ENCODE data around the gene ANKRD34A. TPM values are rescaled to one million over a fixed set of nuclear protein-coding genes. Genes with fewer than 3 reads are reported as not detected.

ANKRD34A gene
- total RNA-seq, 1 donor from 2014 or later = 3.4 TPM

- DNase-seq (ENCODE audit: low spot score) = no peak
These were observed 857 bp upstream of the ANKRD34A start for GRCh38 chr1:145965119-145965744.

GRCh38 chr1:145963265-145964019 lies 933 bp downstream of the ANKRD34A start:
- no peak for DNase-seq (ENCODE audit: low spot score)

GRCh38 chr1:145962157-145963102 lies 1.9 kb downstream of the ANKRD34A start:
- no peak for DNase-seq (ENCODE audit: low spot score)

GRCh38 chr1:145961425-145962156 lies 2.8 kb downstream of the ANKRD34A start:
- no peak for DNase-seq (ENCODE audit: low spot score)

GRCh38 chr1:145961109-145961424 lies 3.3 kb downstream of the ANKRD34A start:
- DNase-seq (ENCODE audit: low spot score) = no peak

GRCh38 chr1:145960468-145961108 lies 3.8 kb downstream of the ANKRD34A start:
- DNase-seq (ENCODE audit: low spot score) = peak; percentile 68

- no peak for DNase-seq (ENCODE audit: low spot score)
These were observed 4.4 kb downstream of the ANKRD34A start for GRCh38 chr1:145959957-145960467.

GRCh38 chr1:145959333-145959732 lies 5.0 kb downstream of the ANKRD34A start:
- DNase-seq (ENCODE audit: low spot score) = no peak

GRCh38 chr1:145958734-145959133 lies 5.6 kb downstream of the ANKRD34A start:
- DNase-seq (ENCODE audit: low spot score) = no peak

GRCh38 chr1:145957443-145958319 lies 6.7 kb downstream of the ANKRD34A start, which contains the start of gene LIX1L:
Gene LIX1L (minus strand): TSS chr1:145958017. CDS start chr1:145957927, 90 bp downstream.
- DNase-seq (ENCODE audit: low spot score) = peak; percentile 96

GRCh38 chr1:145956781-145957442 lies 7.5 kb downstream of the ANKRD34A start:
- DNase-seq (ENCODE audit: low spot score) = no peak

- DNase-seq (ENCODE audit: low spot score) = no peak
These were observed 8.0 kb downstream of the ANKRD34A start for GRCh38 chr1:145956361-145956760.

- no peak for DNase-seq (ENCODE audit: low spot score)
These were observed 8.9 kb downstream of the ANKRD34A start for GRCh38 chr1:145955436-145955835.

GRCh38 chr1:145953861-145954260 lies 10.5 kb downstream of the ANKRD34A start:
- DNase-seq (ENCODE audit: low spot score) = no peak

GRCh38 chr1:145952903-145953302 lies 11.5 kb downstream of the ANKRD34A start:
- no peak for DNase-seq (ENCODE audit: low spot score)

GRCh38 chr1:145951526-145951925 lies 12.8 kb downstream of the ANKRD34A start:
- DNase-seq (ENCODE audit: low spot score) = no peak

GRCh38 chr1:145949219-145949618 lies 15.2 kb downstream of the ANKRD34A start:
- no peak for DNase-seq (ENCODE audit: low spot score)

GRCh38 chr1:145947551-145947950 lies 16.8 kb downstream of the ANKRD34A start:
- DNase-seq (ENCODE audit: low spot score) = no peak

- DNase-seq (ENCODE audit: low spot score) = no peak
These were observed 17.8 kb downstream of the ANKRD34A start for GRCh38 chr1:145946477-145946986.
